GM12878 (cell line): ENCODE results near the gene POLD2. TPM values are rescaled to one million over a fixed set of nuclear protein-coding genes. Genes with fewer than 3 reads are reported as not detected.

Experiments
- LARP7 ChIP-seq: fragments of 450-650 bp; IDR thresholded peaks from 2 replicates; pipeline ENCODE4 v1.6.1; 2017; ENCODE audit warnings: mild to moderate bottlenecking
- RAD21 ChIP-seq: IDR thresholded peaks from 2 replicates; pipeline ENCODE4 v1.6.1; 2011; ENCODE audit warnings: mild to moderate bottlenecking, low read depth, low read length, moderate library complexity; ENCODE audit not compliant: insufficient read depth
- SIX5 ChIP-seq: IDR thresholded peaks from 2 replicates; pipeline ENCODE4 v1.6.1; 2011; ENCODE audit warnings: mild to moderate bottlenecking, low read depth, low read length, moderate library complexity; ENCODE audit not compliant: severe bottlenecking
- WRNIP1 ChIP-seq: IDR thresholded peaks from 2 replicates; pipeline ENCODE4 v1.6.1; 2011; ENCODE audit warnings: low read depth, low read length, improper control_type of control experiment, borderline replicate concordance
- polyA plus RNA-seq, 11 experiments: library from polyadenylated mRNA; depleted of rRNA in 4 of 11; unstranded in 6 of 11; stranded (reverse) in 5 of 11; fragments of >200 nt; fragmentation: Nextera tagmentation in 4 of 11; fragmentation: Illumina TruSeq in 1 of 11; extraction: Ambion mirVana in 4 of 11; extraction: Trizol in 1 of 11; gene quantifications; 1 replicate in 1 of 11; 2 replicates in 10 of 11; pipeline versions ENCODE4 v1.2.1 to v1.2.3, GENCODE V29; 2011 to 2016; ENCODE audit warnings: inconsistent platforms in 2 of 11, missing spikeins in 2 of 11, low read depth in 1 of 11
- total RNA-seq, 4 experiments: library from RNA; depleted of rRNA in 3 of 4; stranded (reverse); fragments of >200 nt in 3 of 4; fragmentation: Illumina TruSeq in 1 of 4; extraction: Trizol in 1 of 4; gene quantifications; 2 replicates each; pipeline versions ENCODE4 v1.2.1 to v1.2.3, GENCODE V29; 2013 to 2021
- TF ChIP-seq, protein P1 (sequence below): fragments of 450-650 bp; IDR thresholded peaks from 2 replicates; pipeline ENCODE4 v1.6.1; 2017; ENCODE audit warnings: mild to moderate bottlenecking, moderate library complexity
- TF ChIP-seq, protein P2 (sequence below): fragments of 450-650 bp; IDR thresholded peaks from 2 replicates; pipeline ENCODE4 v1.6.1; 2017; ENCODE audit warnings: antibody characterized with exemption, mild to moderate bottlenecking, moderate library complexity
- TF ChIP-seq, protein P3 (sequence below): IDR thresholded peaks from 2 replicates; pipeline ENCODE4 v1.6.1; 2012; ENCODE audit warnings: low read depth, low read length, improper control_type of control experiment
- TF ChIP-seq, protein P4 (sequence below): fragments of 450-650 bp; formaldehyde crosslinking; IDR thresholded peaks from 2 replicates; pipeline ENCODE4 v1.4.0; 2022; ENCODE audit warnings: mild to moderate bottlenecking, moderate library complexity
- TF ChIP-seq, protein P5 (sequence below): fragments of 450-650 bp; formaldehyde crosslinking; IDR thresholded peaks from 2 replicates; pipeline ENCODE4 v1.4.0; 2020; ENCODE audit warnings: mild to moderate bottlenecking, moderate library complexity

POLD2 gene
- total and polyA plus RNA-seq, 10 of the 15 experiments (the other 5 are each of a cell fraction or from before 2014, with no cell fraction given): 19.1 to 287 (median 169) TPM

DNA sequence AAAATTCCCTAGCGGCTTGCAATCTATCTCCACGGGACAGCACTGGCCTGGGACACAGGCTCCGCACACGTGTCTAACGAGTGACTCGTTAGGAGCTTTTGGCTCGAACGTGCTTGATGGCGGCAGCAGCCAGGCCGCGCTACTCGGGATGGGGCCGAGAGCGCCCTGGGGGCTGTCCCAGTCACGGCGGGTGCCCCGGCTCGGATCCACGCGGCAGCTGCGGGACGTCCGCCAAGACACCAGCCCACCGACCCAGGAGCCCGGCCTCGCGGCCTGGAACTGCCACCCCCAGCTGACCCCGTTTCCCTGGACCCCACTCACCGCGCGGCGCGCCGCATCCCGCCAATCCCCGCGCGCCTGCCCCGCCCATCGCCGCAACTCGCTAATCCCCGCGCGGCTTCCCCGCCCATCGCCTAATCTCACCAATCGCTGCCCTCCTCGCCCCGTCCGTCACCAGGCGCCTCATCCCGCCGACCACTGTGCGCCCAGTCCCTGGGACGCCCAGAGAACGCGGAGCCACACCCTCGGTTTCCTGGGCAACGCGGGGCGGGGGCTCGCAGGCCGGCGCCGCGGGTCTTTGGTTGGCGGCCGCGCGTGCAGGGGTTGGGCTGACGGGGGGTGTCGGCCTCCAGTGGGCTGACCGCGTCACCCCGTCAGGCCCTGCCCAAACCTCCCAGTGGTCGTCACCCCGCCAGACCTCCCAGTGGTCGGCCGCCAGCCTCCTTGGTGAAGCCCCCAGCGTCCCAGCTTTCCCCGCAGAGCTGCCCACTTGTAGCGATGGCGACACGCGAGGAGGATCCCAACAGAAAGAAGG lies at the start of gene POLD2 (continued):
- TF ChIP-seq, protein P1, sequence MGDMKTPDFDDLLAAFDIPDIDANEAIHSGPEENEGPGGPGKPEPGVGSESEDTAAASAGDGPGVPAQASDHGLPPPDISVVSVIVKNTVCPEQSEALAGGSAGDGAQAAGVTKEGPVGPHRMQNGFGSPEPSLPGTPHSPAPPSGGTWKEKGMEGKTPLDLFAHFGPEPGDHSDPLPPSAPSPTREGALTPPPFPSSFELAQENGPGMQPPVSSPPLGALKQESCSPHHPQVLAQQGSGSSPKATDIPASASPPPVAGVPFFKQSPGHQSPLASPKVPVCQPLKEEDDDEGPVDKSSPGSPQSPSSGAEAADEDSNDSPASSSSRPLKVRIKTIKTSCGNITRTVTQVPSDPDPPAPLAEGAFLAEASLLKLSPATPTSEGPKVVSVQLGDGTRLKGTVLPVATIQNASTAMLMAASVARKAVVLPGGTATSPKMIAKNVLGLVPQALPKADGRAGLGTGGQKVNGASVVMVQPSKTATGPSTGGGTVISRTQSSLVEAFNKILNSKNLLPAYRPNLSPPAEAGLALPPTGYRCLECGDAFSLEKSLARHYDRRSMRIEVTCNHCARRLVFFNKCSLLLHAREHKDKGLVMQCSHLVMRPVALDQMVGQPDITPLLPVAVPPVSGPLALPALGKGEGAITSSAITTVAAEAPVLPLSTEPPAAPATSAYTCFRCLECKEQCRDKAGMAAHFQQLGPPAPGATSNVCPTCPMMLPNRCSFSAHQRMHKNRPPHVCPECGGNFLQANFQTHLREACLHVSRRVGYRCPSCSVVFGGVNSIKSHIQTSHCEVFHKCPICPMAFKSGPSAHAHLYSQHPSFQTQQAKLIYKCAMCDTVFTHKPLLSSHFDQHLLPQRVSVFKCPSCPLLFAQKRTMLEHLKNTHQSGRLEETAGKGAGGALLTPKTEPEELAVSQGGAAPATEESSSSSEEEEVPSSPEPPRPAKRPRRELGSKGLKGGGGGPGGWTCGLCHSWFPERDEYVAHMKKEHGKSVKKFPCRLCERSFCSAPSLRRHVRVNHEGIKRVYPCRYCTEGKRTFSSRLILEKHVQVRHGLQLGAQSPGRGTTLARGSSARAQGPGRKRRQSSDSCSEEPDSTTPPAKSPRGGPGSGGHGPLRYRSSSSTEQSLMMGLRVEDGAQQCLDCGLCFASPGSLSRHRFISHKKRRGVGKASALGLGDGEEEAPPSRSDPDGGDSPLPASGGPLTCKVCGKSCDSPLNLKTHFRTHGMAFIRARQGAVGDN: no peak
- no peak for TF ChIP-seq WRNIP1
- TF ChIP-seq, protein P2, sequence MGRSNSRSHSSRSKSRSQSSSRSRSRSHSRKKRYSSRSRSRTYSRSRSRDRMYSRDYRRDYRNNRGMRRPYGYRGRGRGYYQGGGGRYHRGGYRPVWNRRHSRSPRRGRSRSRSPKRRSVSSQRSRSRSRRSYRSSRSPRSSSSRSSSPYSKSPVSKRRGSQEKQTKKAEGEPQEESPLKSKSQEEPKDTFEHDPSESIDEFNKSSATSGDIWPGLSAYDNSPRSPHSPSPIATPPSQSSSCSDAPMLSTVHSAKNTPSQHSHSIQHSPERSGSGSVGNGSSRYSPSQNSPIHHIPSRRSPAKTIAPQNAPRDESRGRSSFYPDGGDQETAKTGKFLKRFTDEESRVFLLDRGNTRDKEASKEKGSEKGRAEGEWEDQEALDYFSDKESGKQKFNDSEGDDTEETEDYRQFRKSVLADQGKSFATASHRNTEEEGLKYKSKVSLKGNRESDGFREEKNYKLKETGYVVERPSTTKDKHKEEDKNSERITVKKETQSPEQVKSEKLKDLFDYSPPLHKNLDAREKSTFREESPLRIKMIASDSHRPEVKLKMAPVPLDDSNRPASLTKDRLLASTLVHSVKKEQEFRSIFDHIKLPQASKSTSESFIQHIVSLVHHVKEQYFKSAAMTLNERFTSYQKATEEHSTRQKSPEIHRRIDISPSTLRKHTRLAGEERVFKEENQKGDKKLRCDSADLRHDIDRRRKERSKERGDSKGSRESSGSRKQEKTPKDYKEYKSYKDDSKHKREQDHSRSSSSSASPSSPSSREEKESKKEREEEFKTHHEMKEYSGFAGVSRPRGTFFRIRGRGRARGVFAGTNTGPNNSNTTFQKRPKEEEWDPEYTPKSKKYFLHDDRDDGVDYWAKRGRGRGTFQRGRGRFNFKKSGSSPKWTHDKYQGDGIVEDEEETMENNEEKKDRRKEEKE: no peak
- TF ChIP-seq, protein P3, sequence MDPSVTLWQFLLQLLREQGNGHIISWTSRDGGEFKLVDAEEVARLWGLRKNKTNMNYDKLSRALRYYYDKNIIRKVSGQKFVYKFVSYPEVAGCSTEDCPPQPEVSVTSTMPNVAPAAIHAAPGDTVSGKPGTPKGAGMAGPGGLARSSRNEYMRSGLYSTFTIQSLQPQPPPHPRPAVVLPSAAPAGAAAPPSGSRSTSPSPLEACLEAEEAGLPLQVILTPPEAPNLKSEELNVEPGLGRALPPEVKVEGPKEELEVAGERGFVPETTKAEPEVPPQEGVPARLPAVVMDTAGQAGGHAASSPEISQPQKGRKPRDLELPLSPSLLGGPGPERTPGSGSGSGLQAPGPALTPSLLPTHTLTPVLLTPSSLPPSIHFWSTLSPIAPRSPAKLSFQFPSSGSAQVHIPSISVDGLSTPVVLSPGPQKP: no peak
- TF ChIP-seq, protein P4, sequence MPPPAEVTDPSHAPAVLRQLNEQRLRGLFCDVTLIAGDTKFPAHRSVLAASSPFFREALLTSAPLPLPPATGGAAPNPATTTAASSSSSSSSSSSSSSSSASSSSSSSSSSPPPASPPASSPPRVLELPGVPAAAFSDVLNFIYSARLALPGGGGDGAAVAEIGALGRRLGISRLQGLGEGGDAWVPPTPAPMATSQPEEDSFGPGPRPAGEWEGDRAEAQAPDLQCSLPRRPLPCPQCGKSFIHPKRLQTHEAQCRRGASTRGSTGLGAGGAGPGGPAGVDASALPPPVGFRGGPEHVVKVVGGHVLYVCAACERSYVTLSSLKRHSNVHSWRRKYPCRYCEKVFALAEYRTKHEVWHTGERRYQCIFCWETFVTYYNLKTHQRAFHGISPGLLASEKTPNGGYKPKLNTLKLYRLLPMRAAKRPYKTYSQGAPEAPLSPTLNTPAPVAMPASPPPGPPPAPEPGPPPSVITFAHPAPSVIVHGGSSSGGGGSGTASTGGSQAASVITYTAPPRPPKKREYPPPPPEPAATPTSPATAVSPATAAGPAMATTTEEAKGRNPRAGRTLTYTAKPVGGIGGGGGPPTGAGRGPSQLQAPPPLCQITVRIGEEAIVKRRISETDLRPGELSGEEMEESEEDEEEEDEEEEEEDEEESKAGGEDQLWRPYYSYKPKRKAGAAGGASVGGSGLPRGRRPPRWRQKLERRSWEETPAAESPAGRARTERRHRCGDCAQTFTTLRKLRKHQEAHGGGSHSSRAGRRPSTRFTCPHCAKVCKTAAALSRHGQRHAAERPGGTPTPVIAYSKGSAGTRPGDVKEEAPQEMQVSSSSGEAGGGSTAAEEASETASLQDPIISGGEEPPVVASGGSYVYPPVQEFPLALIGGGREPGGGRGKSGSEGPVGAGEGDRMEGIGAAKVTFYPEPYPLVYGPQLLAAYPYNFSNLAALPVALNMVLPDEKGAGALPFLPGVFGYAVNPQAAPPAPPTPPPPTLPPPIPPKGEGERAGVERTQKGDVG (CRISPR knock-in tag): no peak
- TF ChIP-seq LARP7: peak; percentile 72
- TF ChIP-seq SIX5: no peak
- TF ChIP-seq RAD21: no peak
- TF ChIP-seq, protein P5, sequence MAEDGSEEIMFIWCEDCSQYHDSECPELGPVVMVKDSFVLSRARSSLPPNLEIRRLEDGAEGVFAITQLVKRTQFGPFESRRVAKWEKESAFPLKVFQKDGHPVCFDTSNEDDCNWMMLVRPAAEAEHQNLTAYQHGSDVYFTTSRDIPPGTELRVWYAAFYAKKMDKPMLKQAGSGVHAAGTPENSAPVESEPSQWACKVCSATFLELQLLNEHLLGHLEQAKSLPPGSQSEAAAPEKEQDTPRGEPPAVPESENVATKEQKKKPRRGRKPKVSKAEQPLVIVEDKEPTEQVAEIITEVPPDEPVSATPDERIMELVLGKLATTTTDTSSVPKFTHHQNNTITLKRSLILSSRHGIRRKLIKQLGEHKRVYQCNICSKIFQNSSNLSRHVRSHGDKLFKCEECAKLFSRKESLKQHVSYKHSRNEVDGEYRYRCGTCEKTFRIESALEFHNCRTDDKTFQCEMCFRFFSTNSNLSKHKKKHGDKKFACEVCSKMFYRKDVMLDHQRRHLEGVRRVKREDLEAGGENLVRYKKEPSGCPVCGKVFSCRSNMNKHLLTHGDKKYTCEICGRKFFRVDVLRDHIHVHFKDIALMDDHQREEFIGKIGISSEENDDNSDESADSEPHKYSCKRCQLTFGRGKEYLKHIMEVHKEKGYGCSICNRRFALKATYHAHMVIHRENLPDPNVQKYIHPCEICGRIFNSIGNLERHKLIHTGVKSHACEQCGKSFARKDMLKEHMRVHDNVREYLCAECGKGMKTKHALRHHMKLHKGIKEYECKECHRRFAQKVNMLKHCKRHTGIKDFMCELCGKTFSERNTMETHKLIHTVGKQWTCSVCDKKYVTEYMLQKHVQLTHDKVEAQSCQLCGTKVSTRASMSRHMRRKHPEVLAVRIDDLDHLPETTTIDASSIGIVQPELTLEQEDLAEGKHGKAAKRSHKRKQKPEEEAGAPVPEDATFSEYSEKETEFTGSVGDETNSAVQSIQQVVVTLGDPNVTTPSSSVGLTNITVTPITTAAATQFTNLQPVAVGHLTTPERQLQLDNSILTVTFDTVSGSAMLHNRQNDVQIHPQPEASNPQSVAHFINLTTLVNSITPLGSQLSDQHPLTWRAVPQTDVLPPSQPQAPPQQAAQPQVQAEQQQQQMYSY (CRISPR knock-in tag): no peak
